Keratinocyte (primary cell): ENCODE data around the gene PI4KA. TPM values are rescaled to one million over a fixed set of nuclear protein-coding genes. Genes with fewer than 3 reads are reported as not detected.

Source experiments
- DNase-seq: peaks from one replicate; pipeline ENCODE4 v3.0.0-alpha.2; 2011; ENCODE audit warnings: low read depth, missing footprints, low spot score
- FAIRE-seq: peaks from 2 replicates; lab custom pipeline; 2011; peaks lifted over from hg19 to GRCh38; lab: Jason Lieb, UNC
- H2AFZ ChIP-seq: 2 replicates; pipeline ENCODE4 v1.6.0; 2012; ENCODE audit warnings: low read length, control low read depth, inconsistent platforms; ENCODE audit not compliant: control insufficient read depth
- H3K27ac ChIP-seq: 2 replicates; pipeline ENCODE4 v1.5.1; 2011; ENCODE audit warnings: low read length; ENCODE audit not compliant: control insufficient read depth, insufficient read depth
- H3K27me3 ChIP-seq: 3 replicates; pipeline ENCODE4 v1.6.0; 2011; ENCODE audit warnings: low read length; ENCODE audit not compliant: control insufficient read depth, insufficient read depth; ENCODE audit errors: extremely low read depth
- H3K36me3 ChIP-seq, 2 experiments: 2 replicates in 1 of 2; 3 replicates in 1 of 2; pipeline ENCODE4 v1.5.1; 2011; ENCODE audit warnings: low read length in 2 of 2, mild to moderate bottlenecking in 1 of 2; ENCODE audit not compliant: control insufficient read depth in 2 of 2, insufficient read depth in 2 of 2; ENCODE audit errors: extremely low read depth in 1 of 2
- H3K4me1 ChIP-seq: 3 replicates; pipeline ENCODE4 v1.5.1; 2011; ENCODE audit warnings: low read length; ENCODE audit not compliant: control insufficient read depth, insufficient read depth; ENCODE audit errors: extremely low read depth
- H3K4me2 ChIP-seq: 3 replicates; pipeline ENCODE4 v1.6.0; 2011; ENCODE audit warnings: low read depth, low read length; ENCODE audit not compliant: control insufficient read depth, insufficient read depth; ENCODE audit errors: extremely low read depth
- H3K4me3 ChIP-seq, 3 experiments: fragments of 200-600 bp in 1 of 3; sonication (generic) in 1 of 3; 2 replicates in 2 of 3; 3 replicates in 1 of 3; pipeline ENCODE4 v1.5.1; 2011 to 2016; ENCODE audit warnings: low read length in 3 of 3, mild to moderate bottlenecking in 3 of 3, control low read depth in 2 of 3, inconsistent platforms in 1 of 3, low read depth in 1 of 3, mixed read lengths in 1 of 3, mixed run types in 1 of 3, moderate library complexity in 1 of 3; ENCODE audit not compliant: control insufficient read depth in 2 of 3, insufficient read depth in 2 of 3; ENCODE audit errors: extremely low read depth in 1 of 3
- H3K79me2 ChIP-seq: 2 replicates; pipeline ENCODE4 v1.6.0; 2012; ENCODE audit warnings: low read length; ENCODE audit not compliant: control insufficient read depth, insufficient read depth
- H3K9ac ChIP-seq: 3 replicates; pipeline ENCODE4 v1.6.0; 2011; ENCODE audit warnings: low read length; ENCODE audit not compliant: control insufficient read depth, insufficient read depth; ENCODE audit errors: extremely low read depth
- H3K9me1 ChIP-seq: 3 replicates; pipeline ENCODE4 v1.6.0; 2011; ENCODE audit warnings: low read length; ENCODE audit not compliant: control insufficient read depth, insufficient read depth; ENCODE audit errors: extremely low read depth
- H3K9me3 ChIP-seq: 2 replicates; pipeline ENCODE4 v1.5.1; 2012; ENCODE audit warnings: low read depth, low read length; ENCODE audit not compliant: control insufficient read depth
- H4K20me1 ChIP-seq: 3 replicates; pipeline ENCODE4 v1.6.0; 2011; ENCODE audit warnings: low read length; ENCODE audit not compliant: control insufficient read depth, insufficient read depth; ENCODE audit errors: extremely low read depth
- EZH2 ChIP-seq: IDR thresholded peaks from one replicate; pipeline ENCODE4 v1.6.1; 2012; ENCODE audit warnings: inconsistent platforms, mild to moderate bottlenecking, low read length, moderate library complexity
- dilution Hi-C: fragments of 300-500 bp; cut with MboI; formaldehyde crosslinking; loops from one replicate; pipeline ENCODE4 v1.7.0; 2020; ENCODE audit warnings: low sequenced_read_pairs; ENCODE audit not compliant: extremely low pct_ligation_motif_present
- polyA plus RNA-seq, 5 experiments: library from polyadenylated mRNA; depleted of rRNA in 3 of 5; stranded (reverse) in 3 of 5; stranded (forward) in 1 of 5; unstranded in 1 of 5; fragments of >200 nt; gene quantifications; 1 replicate in 1 of 5; 2 replicates in 3 of 5; 3 replicates in 1 of 5; pipeline versions ENCODE4 v1.2.1 to v1.2.3, GENCODE V29; 2011 to 2012; ENCODE audit warnings: missing spikeins in 2 of 5, low read depth in 1 of 5, low replicate concordance in 1 of 5
- TF ChIP-seq, protein P1 (sequence below), 3 experiments: IDR thresholded peaks in 1 of 3; conservative IDR thresholded peaks in 1 of 3; optimal IDR thresholded peaks in 1 of 3; 2 replicates in 2 of 3; 3 replicates in 1 of 3; pipeline versions ENCODE3 to v1.5.1; 2011; ENCODE audit warnings: low read length in 3 of 3, mild to moderate bottlenecking in 3 of 3, moderate library complexity in 2 of 3, control low read depth in 1 of 3, inconsistent platforms in 1 of 3; ENCODE audit not compliant: insufficient read depth in 2 of 3; ENCODE audit errors: extremely low read depth in 1 of 3

Gene PI4KA
- polyA plus RNA-seq, 1 donor (not counting 4 experiments of a cell fraction or from before 2014, with no cell fraction given) = 13.6 TPM

DNA sequence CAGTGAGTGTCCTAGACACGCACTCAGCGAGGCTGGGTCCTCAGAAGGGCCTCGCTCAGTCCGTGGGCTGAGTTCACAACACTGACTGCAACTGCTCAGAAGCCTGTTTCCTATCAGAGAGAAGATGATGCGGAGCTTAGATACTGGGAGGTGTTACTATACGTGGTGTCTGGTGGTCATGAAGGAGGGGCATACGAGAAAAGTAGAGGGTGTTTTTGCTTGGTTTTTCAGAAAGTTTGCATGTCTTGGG, 94.2 kb downstream of the PI4KA start:
- Histone ChIP-seq H3K4me1 (no peaks in the 10 kb centered on the region), H3K9me1 (no peaks in the 10 kb centered on the region), H3K27ac (no peak overlapping the region), H2AFZ (no peak overlapping the region), H3K36me3 (peaks cover 14 to 15% of the 10 kb centered on the region in 2 experiments), H3K9ac (no peak overlapping the region), H4K20me1 (no peaks in the 10 kb centered on the region), H3K4me2 (no peak overlapping the region), H3K27me3 (no peaks in the 10 kb centered on the region), H3K79me2 (no peaks in the 10 kb centered on the region), H3K9me3 (no peaks in the 10 kb centered on the region), H3K4me3 (no peak overlapping the region)
- dilution Hi-C loops = no loop called here
- DNase-seq = no peak
- TF ChIP-seq, protein P1, sequence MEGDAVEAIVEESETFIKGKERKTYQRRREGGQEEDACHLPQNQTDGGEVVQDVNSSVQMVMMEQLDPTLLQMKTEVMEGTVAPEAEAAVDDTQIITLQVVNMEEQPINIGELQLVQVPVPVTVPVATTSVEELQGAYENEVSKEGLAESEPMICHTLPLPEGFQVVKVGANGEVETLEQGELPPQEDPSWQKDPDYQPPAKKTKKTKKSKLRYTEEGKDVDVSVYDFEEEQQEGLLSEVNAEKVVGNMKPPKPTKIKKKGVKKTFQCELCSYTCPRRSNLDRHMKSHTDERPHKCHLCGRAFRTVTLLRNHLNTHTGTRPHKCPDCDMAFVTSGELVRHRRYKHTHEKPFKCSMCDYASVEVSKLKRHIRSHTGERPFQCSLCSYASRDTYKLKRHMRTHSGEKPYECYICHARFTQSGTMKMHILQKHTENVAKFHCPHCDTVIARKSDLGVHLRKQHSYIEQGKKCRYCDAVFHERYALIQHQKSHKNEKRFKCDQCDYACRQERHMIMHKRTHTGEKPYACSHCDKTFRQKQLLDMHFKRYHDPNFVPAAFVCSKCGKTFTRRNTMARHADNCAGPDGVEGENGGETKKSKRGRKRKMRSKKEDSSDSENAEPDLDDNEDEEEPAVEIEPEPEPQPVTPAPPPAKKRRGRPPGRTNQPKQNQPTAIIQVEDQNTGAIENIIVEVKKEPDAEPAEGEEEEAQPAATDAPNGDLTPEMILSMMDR (optimal IDR thresholded peaks at IDR 0.05 in 1 of 3, IDR thresholded peaks at IDR 0.05 in 1 of 3, conservative IDR thresholded peaks at IDR 0.05 in 1 of 3; ENCODE audit: extremely low read depth in 1 of 3, insufficient read depth in 2 of 3, low read length in 3 of 3) = no peak
- TF ChIP-seq EZH2 = no peak
- FAIRE-seq = no peak

DNA sequence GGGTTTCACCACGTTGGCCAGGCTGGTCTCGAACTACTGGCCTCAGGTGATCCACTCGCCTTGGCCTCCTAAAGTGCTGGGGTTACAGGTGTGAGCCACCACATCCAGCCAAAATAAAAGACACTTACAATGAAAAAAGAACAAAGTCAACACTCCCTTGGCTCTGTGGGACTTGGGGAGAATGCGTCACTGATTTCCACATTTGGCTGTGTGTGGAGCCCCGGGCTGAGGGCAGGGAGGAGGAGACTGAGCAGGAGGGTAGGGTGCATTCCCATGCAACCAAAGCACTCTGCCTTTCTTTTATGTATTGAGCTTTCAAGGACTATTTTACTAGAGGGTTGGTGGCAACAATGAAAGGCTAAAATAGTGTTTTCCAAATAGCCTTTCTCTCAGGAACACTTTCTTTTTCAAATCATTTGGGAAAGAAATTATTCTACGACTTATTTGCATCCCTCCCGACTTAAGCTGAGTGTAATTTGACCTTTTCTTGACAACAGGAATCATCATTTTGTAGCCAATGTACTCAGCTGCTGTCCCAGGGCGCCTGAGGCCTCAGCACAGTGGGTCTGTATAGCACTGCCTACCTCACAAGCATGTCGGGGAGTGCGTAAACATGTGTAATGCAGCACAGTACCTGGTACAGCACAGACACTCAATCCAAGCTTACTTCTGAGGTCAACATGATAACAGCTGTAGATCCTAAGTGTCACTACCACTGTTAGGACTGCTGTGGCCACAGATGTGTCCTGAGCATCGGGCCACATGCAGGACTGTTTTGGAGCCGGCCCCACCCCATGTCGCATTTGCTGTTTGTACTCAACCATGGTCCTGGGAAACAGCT, 94.8 kb downstream of the PI4KA start:
- TF ChIP-seq, protein P1 (optimal IDR thresholded peaks at IDR 0.05 in 1 of 3, IDR thresholded peaks at IDR 0.05 in 1 of 3, conservative IDR thresholded peaks at IDR 0.05 in 1 of 3; ENCODE audit: extremely low read depth in 1 of 3, insufficient read depth in 2 of 3, low read length in 3 of 3) = no peak
- no peak for TF ChIP-seq EZH2
- dilution Hi-C loops = no loop called here
- H3K36me3 ChIP-seq = peaks cover 12 to 15% of the 10 kb centered on the region in 2 experiments
- no peaks in the 10 kb centered on the region for H3K4me1 ChIP-seq
- no peak overlapping the region for H2AFZ ChIP-seq
- no peak overlapping the region for H3K4me3 ChIP-seq
- FAIRE-seq (no peak), DNase-seq (no peak)
- no peaks in the 10 kb centered on the region for H3K9me1 ChIP-seq
- H3K79me2 ChIP-seq = no peaks in the 10 kb centered on the region
- no peaks in the 10 kb centered on the region for H3K27me3 ChIP-seq
- H3K4me2 ChIP-seq = no peak overlapping the region
- no peak overlapping the region for H3K27ac ChIP-seq
- H3K9ac ChIP-seq = no peak overlapping the region
- no peaks in the 10 kb centered on the region for H4K20me1 ChIP-seq
- no peaks in the 10 kb centered on the region for H3K9me3 ChIP-seq
